ENCODE results near the gene TBC1D20.

- no peak for TF ChIP-seq CTCF (IDR thresholded peaks at IDR 0.05)
- TF ChIP-seq EP300 (IDR thresholded peaks at IDR 0.05) = no peak
Measured at GRCh38 chr20:444117-444516, 18.2 kb downstream of the TBC1D20 start.
